Gastroesophageal sphincter (tissue), 3 donors: ENCODE measurements around the gene DAPK2.

Experiments used
- CTCF ChIP-seq, 4 experiments: fragments of 200-600 bp in 2 of 4; fragments of 450-650 bp in 2 of 4; sonication (generic) in 1 of 4; IDR thresholded peaks; one replicate each; pipeline ENCODE4 v1.5.1; 2017 to 2019; ENCODE audit warnings: antibody characterized with exemption in 4 of 4, mild to moderate bottlenecking in 2 of 4, moderate library complexity in 2 of 4
- POLR2A ChIP-seq, 2 donors: fragments of 450-650 bp; IDR thresholded peaks; one replicate each; pipeline ENCODE4 v1.6.1; 2017; ENCODE audit warnings: antibody characterized with exemption in 2 of 2, mild to moderate bottlenecking in 2 of 2, moderate library complexity in 1 of 2

GRCh38 chr15:63998489-63998888 lies 47.8 kb downstream of the DAPK2 start:
- TF ChIP-seq CTCF (IDR thresholded peaks at IDR 0.05) (no peak), POLR2A (IDR thresholded peaks at IDR 0.05) (no peak)
